Mesenchymal stem cell (in vitro differentiated cells and primary cell): ENCODE data around the gene RAPGEF6.

Experiments
- DNase-seq: peaks from one replicate; pipeline ENCODE4 v3.0.0-alpha.2; 2013
- H2AFZ ChIP-seq: one replicate; pipeline ENCODE4 v1.6.1; 2013; ENCODE audit warnings: low read depth, mild to moderate bottlenecking, control low read depth, inconsistent platforms, low read length, moderate library complexity
- H2AK5ac ChIP-seq: 2 replicates; pipeline ENCODE4 v1.6.1; 2013; ENCODE audit warnings: low read length, moderate library complexity, mild to moderate bottlenecking, inconsistent platforms; ENCODE audit not compliant: severe bottlenecking
- H2BK120ac ChIP-seq: one replicate; pipeline ENCODE4 v1.6.1; 2013; ENCODE audit warnings: low read depth, mild to moderate bottlenecking, inconsistent platforms, low read length, moderate library complexity
- H2BK12ac ChIP-seq, 2 experiments: one replicate each; pipeline ENCODE4 v1.6.1; 2013; ENCODE audit warnings: inconsistent platforms in 2 of 2, low read length in 2 of 2, mild to moderate bottlenecking in 2 of 2, moderate library complexity in 2 of 2, control low read depth in 1 of 2
- H2BK15ac ChIP-seq: one replicate; pipeline ENCODE4 v1.6.1; 2013; ENCODE audit warnings: mild to moderate bottlenecking, low read depth, inconsistent platforms; ENCODE audit not compliant: poor library complexity, severe bottlenecking
- H2BK5ac ChIP-seq: 2 replicates; pipeline ENCODE4 v1.6.1; 2013; ENCODE audit warnings: low read depth, mild to moderate bottlenecking, low read length, control low read depth, inconsistent platforms; ENCODE audit not compliant: poor library complexity, severe bottlenecking
- H3K14ac ChIP-seq, 2 experiments: one replicate each; pipeline ENCODE4 v1.6.1; 2013; ENCODE audit warnings: inconsistent platforms in 2 of 2, low read length in 2 of 2, control low read depth in 1 of 2, mild to moderate bottlenecking in 1 of 2, moderate library complexity in 1 of 2
- H3K18ac ChIP-seq, 2 experiments: one replicate each; pipeline ENCODE4 v1.6.1; 2013; ENCODE audit warnings: inconsistent platforms in 2 of 2, low read length in 2 of 2, control low read depth in 1 of 2, low read depth in 1 of 2, mild to moderate bottlenecking in 1 of 2
- H3K23ac ChIP-seq, 2 experiments: one replicate each; pipeline ENCODE4 v1.6.1; 2013; ENCODE audit warnings: inconsistent platforms in 2 of 2, low read length in 2 of 2, mild to moderate bottlenecking in 2 of 2, moderate library complexity in 2 of 2, control low read depth in 1 of 2
- H3K27ac ChIP-seq: 2 replicates; pipeline ENCODE4 v1.5.1; 2013; ENCODE audit warnings: mild to moderate bottlenecking, moderate library complexity, low read length, control low read depth, inconsistent platforms; ENCODE audit not compliant: poor library complexity, severe bottlenecking
- H3K27me3 ChIP-seq, 2 experiments: 2 replicates each; pipeline versions ENCODE4 v1.6.1 to v1.7.0; 2013; ENCODE audit warnings: low read length in 2 of 2, mild to moderate bottlenecking in 2 of 2, moderate library complexity in 2 of 2, control low read depth in 1 of 2, inconsistent platforms in 1 of 2; ENCODE audit not compliant: control insufficient read depth in 1 of 2, insufficient read depth in 1 of 2
- H3K36me3 ChIP-seq, 2 experiments: 2 replicates each; pipeline versions ENCODE4 v1.6.1 to v1.7.0; 2013; ENCODE audit warnings: low read length in 2 of 2, control low read depth in 1 of 2, inconsistent platforms in 1 of 2, low read depth in 1 of 2, mild to moderate bottlenecking in 1 of 2; ENCODE audit not compliant: insufficient read depth in 2 of 2, control insufficient read depth in 1 of 2
- H3K4ac ChIP-seq, 2 experiments: one replicate each; pipeline ENCODE4 v1.6.1; 2013; ENCODE audit warnings: inconsistent platforms in 2 of 2, low read length in 2 of 2, mild to moderate bottlenecking in 2 of 2, moderate library complexity in 2 of 2, control low read depth in 1 of 2, low read depth in 1 of 2
- H3K4me1 ChIP-seq: 2 replicates; pipeline ENCODE4 v1.6.1; 2013; ENCODE audit warnings: low read depth, low read length, control low read depth; ENCODE audit not compliant: control insufficient read depth, insufficient read depth
- H3K4me2 ChIP-seq: 2 replicates; pipeline ENCODE4 v1.6.1; 2013; ENCODE audit warnings: low read length, mild to moderate bottlenecking, inconsistent platforms; ENCODE audit not compliant: poor library complexity, severe bottlenecking
- H3K4me3 ChIP-seq, 2 experiments: 2 replicates each; pipeline versions ENCODE4 v1.5.1 to v1.7.0; 2013; ENCODE audit warnings: low read length in 2 of 2, mild to moderate bottlenecking in 2 of 2, control low read depth in 1 of 2, low read depth in 1 of 2; ENCODE audit not compliant: insufficient read depth in 1 of 2
- H3K79me1 ChIP-seq: replicated peaks from 2 replicates; pipeline ENCODE4 v1.6.1; 2013; ENCODE audit warnings: mild to moderate bottlenecking, control low read depth, low read length, inconsistent platforms; ENCODE audit not compliant: poor library complexity, severe bottlenecking
- H3K9ac ChIP-seq: 2 replicates; pipeline ENCODE4 v1.7.0; 2013; ENCODE audit warnings: mild to moderate bottlenecking, low read length, moderate library complexity
- H3K9me3 ChIP-seq: 2 replicates; pipeline ENCODE4 v1.7.0; 2013; ENCODE audit warnings: mild to moderate bottlenecking, low read length; ENCODE audit not compliant: control insufficient read depth
- H4K8ac ChIP-seq: one replicate; pipeline ENCODE4 v1.6.1; 2013; ENCODE audit warnings: inconsistent platforms, mild to moderate bottlenecking, low read length, moderate library complexity
- H4K91ac ChIP-seq: one replicate; pipeline ENCODE4 v1.6.1; 2013; ENCODE audit warnings: mild to moderate bottlenecking, low read length, inconsistent platforms
- WGBS: methylation state at CpG from one replicate; pipeline ENCODE4 v1.1.7; 2013; ENCODE audit warnings: mixed read lengths; 5-methylcytosine and 5-hydroxymethylcytosine counted together

The RAPGEF6 gene

GRCh38 chr5:131607903-131608540, 27.0 kb downstream of the RAPGEF6 start:
- no peak overlapping the region for H2AK5ac ChIP-seq
- peaks cover 6% of the 10 kb centered on the region for H3K4me1 ChIP-seq
- H2BK5ac ChIP-seq, result no peak overlapping the region
- H3K27me3 ChIP-seq, result no peaks in the 10 kb centered on the region
- no peak overlapping the region for H4K91ac ChIP-seq
- H2BK15ac ChIP-seq, result no peak overlapping the region
- peak overlapping the region; percentile 29 for H2BK120ac ChIP-seq
- H2BK12ac ChIP-seq, result no peak overlapping the region
- H3K9ac ChIP-seq, result no peak overlapping the region
- no peak overlapping the region for H3K18ac ChIP-seq
- peaks cover 22% of the 10 kb centered on the region for H3K79me1 ChIP-seq
- no peak overlapping the region for H3K27ac ChIP-seq
- H3K23ac ChIP-seq, result no peak overlapping the region
- H3K36me3 ChIP-seq, result peaks cover 0 to under 1% of the 10 kb centered on the region in 2 experiments
- no peak overlapping the region for H3K4ac ChIP-seq
- H3K4me3 ChIP-seq, result no peak overlapping the region
- H2AFZ ChIP-seq, result no peak overlapping the region
- H4K8ac ChIP-seq, result no peak overlapping the region
- no peak for DNase-seq
- no peak overlapping the region for H3K14ac ChIP-seq
- H3K9me3 ChIP-seq, result no peaks in the 10 kb centered on the region
- no peak overlapping the region for H3K4me2 ChIP-seq
- 87% methylated on average over 3 of the region's 4 CpGs for WGBS

GRCh38 chr5:131607418-131607817, 27.6 kb downstream of the RAPGEF6 start:
- no peak overlapping the region for H2BK120ac ChIP-seq
- WGBS, result 91% methylated on average over 3 of the region's 4 CpGs
- no peak overlapping the region for H4K8ac ChIP-seq
- no peak overlapping the region for H3K9ac ChIP-seq
- no peaks in the 10 kb centered on the region for H3K9me3 ChIP-seq
- no peak overlapping the region for H2BK12ac ChIP-seq
- H3K79me1 ChIP-seq, result peaks cover 23% of the 10 kb centered on the region
- no peak overlapping the region for H3K14ac ChIP-seq
- no peak overlapping the region for H3K27ac ChIP-seq
- H2AK5ac ChIP-seq, result no peak overlapping the region
- H3K4ac ChIP-seq, result no peak overlapping the region
- H2AFZ ChIP-seq, result no peak overlapping the region
- no peak overlapping the region for H3K23ac ChIP-seq
- no peak for DNase-seq
- H3K4me3 ChIP-seq, result no peak overlapping the region
- no peak overlapping the region for H2BK5ac ChIP-seq
- H3K36me3 ChIP-seq, result peaks cover 2 to 6% of the 10 kb centered on the region in 2 experiments
- no peaks in the 10 kb centered on the region for H3K27me3 ChIP-seq
- no peak overlapping the region for H3K4me2 ChIP-seq
- H3K18ac ChIP-seq, result no peak overlapping the region
- H3K4me1 ChIP-seq, result peaks cover 6% of the 10 kb centered on the region
- H2BK15ac ChIP-seq, result no peak overlapping the region
- H4K91ac ChIP-seq, result no peak overlapping the region

GRCh38 chr5:131605086-131605485, 29.9 kb downstream of the RAPGEF6 start:
- Histone ChIP-seq H3K36me3 (peaks cover 3 to 10% of the 10 kb centered on the region in 2 experiments), H2BK5ac (no peak overlapping the region), H2AFZ (no peak overlapping the region), H3K79me1 (peaks cover 22% of the 10 kb centered on the region), H3K4me1 (peaks cover 4% of the 10 kb centered on the region), H4K91ac (no peak overlapping the region), H3K9ac (no peak overlapping the region), H3K27me3 (no peaks in the 10 kb centered on the region), H3K4me2 (no peak overlapping the region), H3K14ac (no peak overlapping the region), H3K27ac (no peak overlapping the region), H2BK15ac (no peak overlapping the region), H2BK120ac (no peak overlapping the region), H3K4me3 (no peak overlapping the region), H3K4ac (no peak overlapping the region), H3K18ac (no peak overlapping the region), H4K8ac (no peak overlapping the region), H3K23ac (no peak overlapping the region), H2BK12ac (no peak overlapping the region), H2AK5ac (no peak overlapping the region), H3K9me3 (no peaks in the 10 kb centered on the region)
- DNase-seq, result no peak
- 100% methylated on average over 1 of the region's 2 CpGs for WGBS

GRCh38 chr5:131595088-131596033, 39.7 kb downstream of the RAPGEF6 start:
- H3K18ac ChIP-seq, result peak overlapping the region in 1 of 2 experiments; percentile 70
- H3K27ac ChIP-seq, result no peak overlapping the region
- peak overlapping the region; percentile 27 for H4K91ac ChIP-seq
- H3K14ac ChIP-seq, result no peak overlapping the region
- H2BK120ac ChIP-seq, result no peak overlapping the region
- H2BK15ac ChIP-seq, result peak overlapping the region; percentile 19
- no peak overlapping the region for H2AK5ac ChIP-seq
- no peaks in the 10 kb centered on the region for H3K36me3 ChIP-seq
- H3K79me1 ChIP-seq, result peaks cover 18% of the 10 kb centered on the region
- H3K4me3 ChIP-seq, result no peak overlapping the region
- H2BK12ac ChIP-seq, result no peak overlapping the region
- H2AFZ ChIP-seq, result no peak overlapping the region
- no peak overlapping the region for H4K8ac ChIP-seq
- DNase-seq, result peak; percentile 21
- no peaks in the 10 kb centered on the region for H3K9me3 ChIP-seq
- no peak overlapping the region for H2BK5ac ChIP-seq
- 98% methylated on average over 6 of the region's 8 CpGs for WGBS
- no peaks in the 10 kb centered on the region for H3K27me3 ChIP-seq
- H3K23ac ChIP-seq, result no peak overlapping the region
- no peak overlapping the region for H3K4me2 ChIP-seq
- no peak overlapping the region for H3K9ac ChIP-seq
- no peak overlapping the region for H3K4ac ChIP-seq
- no peaks in the 10 kb centered on the region for H3K4me1 ChIP-seq
